Measurements from ENCODE around the gene CST9L.

CST9L gene

GRCh38 chr20:23568320-23568970 lies at the start of gene CST9L:
CST9L (minus strand) TSS chr20:23568484; CDS start chr20:23568450, 34 bp downstream.
- no peak for DNase-seq

- DNase-seq: no peak
Observed at GRCh38 chr20:23614163-23614562, 45.9 kb upstream of the CST9L start.

- DNase-seq: no peak
Observed at GRCh38 chr20:23613676-23614075, 45.4 kb upstream of the CST9L start.

- no peak for DNase-seq
Observed at GRCh38 chr20:23612396-23612795, 44.1 kb upstream of the CST9L start.

- no peak for DNase-seq
Observed at GRCh38 chr20:23609486-23610109, 41.3 kb upstream of the CST9L start.

- DNase-seq: no peak
Observed at GRCh38 chr20:23608251-23608846, 40.1 kb upstream of the CST9L start.

GRCh38 chr20:23607497-23608245 lies 39.4 kb upstream of the CST9L start:
- DNase-seq: no peak

- peak; percentile 42 to 43 for DNase-seq
Observed at GRCh38 chr20:23606652-23607049, 38.4 kb upstream of the CST9L start.

GRCh38 chr20:23605867-23606651 lies 37.8 kb upstream of the CST9L start, which contains the start of gene CST9:
CST9 (minus strand) TSS chr20:23605917; CDS start chr20:23605864, 53 bp downstream.
- DNase-seq: no peak

GRCh38 chr20:23604306-23604705 lies 36.0 kb upstream of the CST9L start:
- no peak for DNase-seq

- DNase-seq: no peak
Observed at GRCh38 chr20:23603321-23603720, 35.0 kb upstream of the CST9L start.

GRCh38 chr20:23602699-23603098 lies 34.4 kb upstream of the CST9L start:
- no peak for DNase-seq

- no peak for DNase-seq
Observed at GRCh38 chr20:23602241-23602640, 34.0 kb upstream of the CST9L start.

GRCh38 chr20:23601715-23602114 lies 33.4 kb upstream of the CST9L start:
- no peak for DNase-seq

- DNase-seq: no peak
Observed at GRCh38 chr20:23598481-23598880, 30.2 kb upstream of the CST9L start.

- DNase-seq: no peak
Observed at GRCh38 chr20:23596579-23597250, 28.4 kb upstream of the CST9L start.

- DNase-seq: no peak
Observed at GRCh38 chr20:23595941-23596340, 27.7 kb upstream of the CST9L start.

GRCh38 chr20:23588434-23589403 lies 20.4 kb upstream of the CST9L start:
- no peak for DNase-seq

GRCh38 chr20:23587631-23588030 lies 19.3 kb upstream of the CST9L start:
- DNase-seq: no peak

- no peak for DNase-seq
Observed at GRCh38 chr20:23586735-23587525, 18.6 kb upstream of the CST9L start.

Data from activated CD4-positive, alpha-beta T cell treated with anti-CD3 and anti-CD28 coated beads, Interleukin-2, amount 50 U/mL, for 4 hours (primary cell).